ENCODE measurements around the gene LRRC39. TPM values are rescaled to one million over a fixed set of nuclear protein-coding genes. Genes with fewer than 3 reads are reported as not detected.
"Not testable (repeated sequence)": the region's sequence is repeated elsewhere in the genome, so short reads cannot be mapped to it uniquely, and the experiment has no call there.

The LRRC39 gene
- total RNA-seq, 2 donors from 2014 or later, result 0.37 TPM; not detected in 1

GRCh38 chr1:100215101-100215500 lies 37.0 kb upstream of the LRRC39 start:
- no peak for TF ChIP-seq CTCF (IDR thresholded peaks at IDR 0.05)
- Histone ChIP-seq H3K27ac (no peak overlapping the region), H3K4me1 (no peaks in the 10 kb centered on the region), H3K36me3 (no peaks in the 10 kb centered on the region), H3K27me3 (no peaks in the 10 kb centered on the region), H3K9ac (ENCODE audit: low read depth in 2 of 2, low read length in 2 of 2) (no peak overlapping the region), H3K4me3 (no peak overlapping the region), H3K9me3 (no peaks in the 10 kb centered on the region)
- no peak for DNase-seq
- intact Hi-C loops (cut with DNase I), result no loop called here

- no peaks in the 10 kb centered on the region for H3K9me3 ChIP-seq
- no peak for TF ChIP-seq CTCF (IDR thresholded peaks at IDR 0.05)
- H3K4me1 ChIP-seq, result no peaks in the 10 kb centered on the region
- no peaks in the 10 kb centered on the region for H3K27me3 ChIP-seq
- H3K4me3 ChIP-seq, result no peak overlapping the region
- no peak for DNase-seq
- H3K36me3 ChIP-seq, result no peaks in the 10 kb centered on the region
- no peak overlapping the region for H3K9ac ChIP-seq (ENCODE audit: low read depth in 2 of 2, low read length in 2 of 2)
- intact Hi-C loops (cut with DNase I), result no loop called here
- H3K27ac ChIP-seq, result no peak overlapping the region
Observed at GRCh38 chr1:100213141-100213540, 35.1 kb upstream of the LRRC39 start.

GRCh38 chr1:100206301-100206700 lies 28.2 kb upstream of the LRRC39 start:
- no peak overlapping the region for H3K9ac ChIP-seq (ENCODE audit: low read depth in 2 of 2, low read length in 2 of 2)
- H3K27me3 ChIP-seq, result no peaks in the 10 kb centered on the region
- H3K4me1 ChIP-seq, result no peaks in the 10 kb centered on the region
- no peak overlapping the region for H3K27ac ChIP-seq
- intact Hi-C loops (cut with DNase I), result no loop called here
- no peak for DNase-seq
- no peaks in the 10 kb centered on the region for H3K9me3 ChIP-seq
- H3K36me3 ChIP-seq, result no peaks in the 10 kb centered on the region
- H3K4me3 ChIP-seq, result no peak overlapping the region
- no peak for TF ChIP-seq CTCF (IDR thresholded peaks at IDR 0.05)

GRCh38 chr1:100205593-100205992 lies 27.5 kb upstream of the LRRC39 start:
- intact Hi-C loops (cut with DNase I); H3K36me3 ChIP-seq; DNase-seq: not testable (repeated sequence)

GRCh38 chr1:100205103-100205502 lies 27.0 kb upstream of the LRRC39 start:
- H3K36me3 ChIP-seq; H3K9me3 ChIP-seq; H3K9ac ChIP-seq (ENCODE audit: low read depth in 2 of 2, low read length in 2 of 2); H3K27me3 ChIP-seq; intact Hi-C loops (cut with DNase I); H3K4me1 ChIP-seq; H3K4me3 ChIP-seq; H3K27ac ChIP-seq; DNase-seq: not testable (repeated sequence)

More at GRCh38 chr1:100205593-100205992, 27.5 kb upstream of the LRRC39 start:
- not testable (repeated sequence) for H3K9ac ChIP-seq (ENCODE audit: low read depth in 2 of 2, low read length in 2 of 2); H3K27me3 ChIP-seq; H3K4me1 ChIP-seq; H3K4me3 ChIP-seq; H3K27ac ChIP-seq; H3K9me3 ChIP-seq

GRCh38 chr1:100202703-100203102 lies 24.6 kb upstream of the LRRC39 start:
- H3K4me3 ChIP-seq; H3K9ac ChIP-seq (ENCODE audit: low read depth in 2 of 2, low read length in 2 of 2); DNase-seq; H3K27me3 ChIP-seq; H3K4me1 ChIP-seq; H3K36me3 ChIP-seq; H3K9me3 ChIP-seq; intact Hi-C loops (cut with DNase I); H3K27ac ChIP-seq: not testable (repeated sequence)

GRCh38 chr1:100200060-100200459 lies 22.0 kb upstream of the LRRC39 start:
- H3K27me3 ChIP-seq; H3K36me3 ChIP-seq; H3K4me3 ChIP-seq; H3K27ac ChIP-seq; H3K4me1 ChIP-seq; intact Hi-C loops (cut with DNase I); H3K9ac ChIP-seq (ENCODE audit: low read depth in 2 of 2, low read length in 2 of 2); DNase-seq; H3K9me3 ChIP-seq: not testable (repeated sequence)

GRCh38 chr1:100198596-100198995 lies 20.5 kb upstream of the LRRC39 start:
- intact Hi-C loops (cut with DNase I), result no loop called here
- Histone ChIP-seq H3K9me3 (no peaks in the 10 kb centered on the region), H3K9ac (ENCODE audit: low read depth in 2 of 2, low read length in 2 of 2) (no peak overlapping the region), H3K36me3 (peaks cover 5% of the 10 kb centered on the region), H3K27ac (no peak overlapping the region), H3K27me3 (no peaks in the 10 kb centered on the region), H3K4me3 (no peak overlapping the region), H3K4me1 (no peaks in the 10 kb centered on the region)
- no peak for TF ChIP-seq CTCF (IDR thresholded peaks at IDR 0.05)
- no peak for DNase-seq

All from colonic mucosa (tissue), 4 donors.